Smooth muscle cell (in vitro differentiated cells): ENCODE results near the gene ACR. TPM values are rescaled to one million over a fixed set of nuclear protein-coding genes. Genes with fewer than 3 reads are reported as not detected.

Source experiments
- DNase-seq: peaks from one replicate; lab custom pipeline; 2025; ENCODE audit not compliant: unreplicated experiment; lab: John Stamatoyannopoulos, UW
- H2AFZ ChIP-seq: fragments of 200-600 bp; sonication (generic); 2 replicates; pipeline ENCODE4 v1.6.0; 2016; ENCODE audit warnings: antibody characterized with exemption, low read depth, mild to moderate bottlenecking
- H3F3A ChIP-seq: fragments of 200-600 bp; sonication (generic); 2 replicates; pipeline ENCODE4 v1.6.0; 2017; ENCODE audit warnings: antibody characterized with exemption, low read depth
- H3K27ac ChIP-seq: fragments of 200-600 bp; sonication (generic); 2 replicates; pipeline ENCODE4 v1.5.1; 2016; ENCODE audit warnings: low read depth, mild to moderate bottlenecking
- H3K27me3 ChIP-seq: fragments of 200-600 bp; sonication (generic); 2 replicates; pipeline ENCODE4 v1.6.1; 2016; ENCODE audit warnings: low read depth, mild to moderate bottlenecking
- H3K36me3 ChIP-seq: fragments of 200-600 bp; sonication (generic); 2 replicates; pipeline ENCODE4 v1.5.1; 2016; ENCODE audit warnings: low read depth
- H3K4me1 ChIP-seq: fragments of 200-600 bp; sonication (generic); 2 replicates; pipeline ENCODE4 v1.5.1; 2016; ENCODE audit warnings: low read depth
- H3K4me2 ChIP-seq: fragments of 200-600 bp; sonication (generic); 2 replicates; pipeline ENCODE4 v1.6.0; 2016; ENCODE audit warnings: mild to moderate bottlenecking
- H3K4me3 ChIP-seq: fragments of 200-600 bp; sonication (generic); 2 replicates; pipeline ENCODE4 v1.5.1; 2016; ENCODE audit warnings: mild to moderate bottlenecking
- H3K79me2 ChIP-seq: fragments of 200-600 bp; sonication (generic); 2 replicates; pipeline ENCODE4 v1.6.0; 2016; ENCODE audit warnings: low read depth, mild to moderate bottlenecking
- H3K9ac ChIP-seq: fragments of 200-600 bp; sonication (generic); 2 replicates; pipeline ENCODE4 v1.6.0; 2016; ENCODE audit warnings: low read depth
- H3K9me3 ChIP-seq: fragments of 200-600 bp; sonication (generic); replicated peaks from 2 replicates; pipeline ENCODE4 v1.5.1; 2016; ENCODE audit warnings: low read depth
- H4K20me1 ChIP-seq: fragments of 200-600 bp; sonication (generic); 2 replicates; pipeline ENCODE4 v1.6.0; 2016; ENCODE audit warnings: low read depth
- CTCF ChIP-seq: fragments of 200-600 bp; sonication (generic); IDR thresholded peaks from 2 replicates; pipeline ENCODE4 v1.5.1; 2017; ENCODE audit warnings: borderline replicate concordance, mild to moderate bottlenecking, antibody characterized with exemption; ENCODE audit not compliant: insufficient read depth, poor library complexity, severe bottlenecking
- WGBS: methylation state at CpG from one replicate; pipeline ENCODE4 v1.1.7; 2016; ENCODE audit warnings: low lambda C conversion rate; 5-methylcytosine and 5-hydroxymethylcytosine counted together
- polyA plus RNA-seq: library from polyadenylated mRNA; unstranded; fragments of >200 nt; fragmentation: Nextera tagmentation; extraction: Ambion mirVana; gene quantifications from 2 replicates; pipeline ENCODE4 v1.2.1, GENCODE V29; 2016
- total RNA-seq: library from RNA; depleted of rRNA; stranded (reverse); fragments of >200 nt; gene quantifications from 2 replicates; pipeline ENCODE4 v1.2.3, GENCODE V29; 2014

Gene ACR
- total and polyA plus RNA-seq, 2 experiments from 2014 or later, result 0.27 TPM; not detected in 1

DNA sequence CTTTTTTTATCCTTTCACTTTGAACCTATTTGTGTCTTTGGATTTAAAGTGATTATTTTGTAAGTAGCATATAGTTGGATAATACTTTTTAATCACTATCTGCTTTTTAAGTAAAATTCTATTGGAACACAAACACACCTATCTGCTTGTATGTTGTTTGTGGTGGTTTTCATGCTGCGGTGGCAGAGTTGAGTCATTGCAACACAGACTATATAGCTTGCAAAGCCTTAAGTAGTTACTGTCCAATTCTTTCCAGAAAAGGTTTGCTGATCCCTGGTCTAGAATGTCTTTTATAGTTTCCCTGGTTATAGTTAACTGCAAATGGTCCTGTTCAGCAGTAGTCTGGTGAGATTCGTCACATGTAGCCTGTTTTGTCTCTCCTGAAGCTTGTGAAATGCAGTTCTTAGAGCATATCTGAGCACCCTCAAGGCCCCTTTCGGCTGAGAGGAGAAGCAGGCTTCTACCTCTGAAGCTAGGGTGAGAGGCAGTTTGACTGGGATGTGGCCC lies 43.9 kb upstream of the ACR start:
- Histone ChIP-seq H2AFZ (no peak overlapping the region), H3K9me3 (no peaks in the 10 kb centered on the region), H3K4me1 (peaks cover 7% of the 10 kb centered on the region), H3K4me2 (peak overlapping the region; percentile 17), H3F3A (peaks cover 6% of the 10 kb centered on the region), H4K20me1 (peaks cover 3% of the 10 kb centered on the region), H3K4me3 (no peak overlapping the region), H3K27me3 (no peaks in the 10 kb centered on the region), H3K9ac (no peak overlapping the region), H3K79me2 (peaks cover 5% of the 10 kb centered on the region), H3K36me3 (no peaks in the 10 kb centered on the region), H3K27ac (no peak overlapping the region)
- no peak for TF ChIP-seq CTCF
- WGBS, result 33% methylated on average over 3 of the region's 3 CpGs
- no peak for DNase-seq

DNA sequence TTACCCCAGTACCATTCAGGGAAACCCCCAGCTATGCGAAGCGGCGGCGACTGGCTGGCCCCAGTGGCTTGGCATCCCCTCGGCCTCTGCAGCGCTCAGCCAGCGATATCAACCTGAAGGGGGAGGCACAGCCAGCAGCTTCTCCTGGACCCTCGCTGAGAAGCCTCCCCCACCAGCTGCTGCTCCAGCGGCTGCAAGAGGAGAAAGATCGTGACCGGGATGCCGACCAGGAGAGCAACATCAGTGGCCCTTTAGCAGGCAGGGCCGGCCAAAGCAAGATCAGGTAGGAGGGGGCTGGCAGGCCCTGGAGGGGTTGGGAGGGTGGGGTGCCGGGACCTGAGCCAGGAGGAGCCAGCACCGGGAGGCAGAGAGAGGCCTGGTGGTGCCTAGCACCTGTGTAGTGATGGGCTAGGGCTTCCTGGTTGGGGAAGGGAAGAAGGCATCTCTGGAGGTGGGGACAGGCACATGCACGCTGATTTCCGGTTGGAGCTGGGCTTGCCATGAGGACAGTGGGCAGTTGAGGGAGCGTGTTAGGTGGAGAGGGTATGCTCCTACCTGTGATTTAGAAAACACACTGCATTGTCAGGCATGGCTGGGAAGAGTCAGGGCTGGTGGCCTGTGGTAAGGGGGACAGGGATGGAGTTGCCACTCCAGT lies 43.1 kb upstream of the ACR start:
- Histone ChIP-seq H3F3A (peaks cover 6% of the 10 kb centered on the region), H2AFZ (no peak overlapping the region), H3K27ac (no peak overlapping the region), H3K27me3 (no peaks in the 10 kb centered on the region), H3K36me3 (no peaks in the 10 kb centered on the region), H4K20me1 (peaks cover 10% of the 10 kb centered on the region), H3K4me1 (peaks cover 7% of the 10 kb centered on the region), H3K4me2 (no peak overlapping the region), H3K9me3 (no peaks in the 10 kb centered on the region), H3K4me3 (no peak overlapping the region), H3K9ac (no peak overlapping the region), H3K79me2 (peaks cover 5% of the 10 kb centered on the region)
- TF ChIP-seq CTCF, result no peak
- DNase-seq, result no peak
- WGBS, result 93% methylated on average over 17 of the region's 18 CpGs

- Histone ChIP-seq H3K79me2 (peaks cover 5% of the 10 kb centered on the region), H4K20me1 (peaks cover 17% of the 10 kb centered on the region), H3K36me3 (no peaks in the 10 kb centered on the region), H3K9me3 (no peaks in the 10 kb centered on the region), H3K27me3 (no peaks in the 10 kb centered on the region), H3F3A (peaks cover 6% of the 10 kb centered on the region), H3K4me2 (no peak overlapping the region), H3K4me1 (peaks cover 7% of the 10 kb centered on the region), H2AFZ (no peak overlapping the region), H3K4me3 (no peak overlapping the region), H3K9ac (no peak overlapping the region), H3K27ac (no peak overlapping the region)
- no peak for TF ChIP-seq CTCF
- 92% methylated on average over 18 of the region's 18 CpGs for WGBS
- DNase-seq, result no peak
Observed at GRCh38 chr22:50695421-50696250, 42.4 kb upstream of the ACR start.
